ENCODE data around the gene RASSF4. TPM values are rescaled to one million over a fixed set of nuclear protein-coding genes. Genes with fewer than 3 reads are reported as not detected.

Gene RASSF4
- total and polyA plus RNA-seq, 2 donors from 2014 or later, result 76.4 to 83.1 TPM

GRCh38 chr10:44930904-44931620 is 28.5 kb upstream of the RASSF4 start:
- TF ChIP-seq CTCF (IDR thresholded peaks at IDR 0.05; ENCODE audit: borderline replicate concordance, extremely low read depth, insufficient read depth), result no peak
- Histone ChIP-seq H3K27ac (ENCODE audit: low read depth in 2 of 2, low read length in 2 of 2) (peak overlapping the region in 1 of 2 donors; percentile 28), H3K36me3 (ENCODE audit: control insufficient read depth in 2 of 3, insufficient read depth in 3 of 3, low read length in 3 of 3) (peaks cover 0 to 2% (median 0%) of the 10 kb centered on the region in 3 donors), H3K4me1 (ENCODE audit: control insufficient read depth in 2 of 3, insufficient read depth in 2 of 3, low read depth in 1 of 3, low read length in 3 of 3) (peaks cover 0 to 29% (median 4%) of the 10 kb centered on the region in 3 donors), H3K9ac (ENCODE audit: low read length in 3 of 3) (no peak overlapping the region), H3K9me3 (ENCODE audit: control insufficient read depth in 2 of 3, insufficient read depth in 1 of 3, low read length in 3 of 3) (no peaks in the 10 kb centered on the region), H3K27me3 (ENCODE audit: control insufficient read depth, insufficient read depth, low read length) (no peaks in the 10 kb centered on the region), H3K4me3 (ENCODE audit: low read length in 3 of 3) (no peak overlapping the region)
- intact Hi-C loops (cut with DNase I), result no loop called here
- DNase-seq, result peak in 1 of 5 donors; percentile 27
- no peak for FAIRE-seq

GRCh38 chr10:44931621-44932516 is 27.7 kb upstream of the RASSF4 start:
- no peak overlapping the region for H3K27ac ChIP-seq (ENCODE audit: low read depth in 2 of 2, low read length in 2 of 2)
- no peaks in the 10 kb centered on the region for H3K36me3 ChIP-seq (ENCODE audit: control insufficient read depth in 2 of 3, insufficient read depth in 3 of 3, low read length in 3 of 3)
- FAIRE-seq (no peak), DNase-seq (peak in 1 of 5 donors; percentile 53)
- H3K27me3 ChIP-seq (ENCODE audit: control insufficient read depth, insufficient read depth, low read length), result no peaks in the 10 kb centered on the region
- no peak overlapping the region for H3K9ac ChIP-seq (ENCODE audit: low read length in 3 of 3)
- no peak for TF ChIP-seq CTCF (IDR thresholded peaks at IDR 0.05; ENCODE audit: borderline replicate concordance, extremely low read depth, insufficient read depth)
- no peak overlapping the region for H3K4me3 ChIP-seq (ENCODE audit: low read length in 3 of 3)
- no peaks in the 10 kb centered on the region for H3K9me3 ChIP-seq (ENCODE audit: control insufficient read depth in 2 of 3, insufficient read depth in 1 of 3, low read length in 3 of 3)
- intact Hi-C loops (cut with DNase I), result no loop called here
- peaks cover 0 to 26% (median 4%) of the 10 kb centered on the region in 3 donors for H3K4me1 ChIP-seq (ENCODE audit: control insufficient read depth in 2 of 3, insufficient read depth in 2 of 3, low read depth in 1 of 3, low read length in 3 of 3)

- no peaks in the 10 kb centered on the region for H3K36me3 ChIP-seq (ENCODE audit: control insufficient read depth in 2 of 3, insufficient read depth in 3 of 3, low read length in 3 of 3)
- no peak overlapping the region for H3K4me3 ChIP-seq (ENCODE audit: low read length in 3 of 3)
- intact Hi-C loops (cut with DNase I), result no loop called here
- H3K9ac ChIP-seq (ENCODE audit: low read length in 3 of 3), result no peak overlapping the region
- FAIRE-seq (no peak), DNase-seq (peak; percentile 90 to 95 (median 93))
- no peaks in the 10 kb centered on the region for H3K9me3 ChIP-seq (ENCODE audit: control insufficient read depth in 2 of 3, insufficient read depth in 1 of 3, low read length in 3 of 3)
- H3K27ac ChIP-seq (ENCODE audit: low read depth in 2 of 2, low read length in 2 of 2), result no peak overlapping the region
- H3K27me3 ChIP-seq (ENCODE audit: control insufficient read depth, insufficient read depth, low read length), result no peaks in the 10 kb centered on the region
- TF ChIP-seq CTCF (IDR thresholded peaks at IDR 0.05; ENCODE audit: borderline replicate concordance, extremely low read depth, insufficient read depth), result peak; percentile 96
- H3K4me1 ChIP-seq (ENCODE audit: control insufficient read depth in 2 of 3, insufficient read depth in 2 of 3, low read depth in 1 of 3, low read length in 3 of 3), result peaks cover 0 to 25% (median 0%) of the 10 kb centered on the region in 3 donors
These were observed 26.8 kb upstream of the RASSF4 start for GRCh38 chr10:44932517-44933450.

All from kidney (tissue), 14 donors.